ENCODE results near the gene PDAP1.

The PDAP1 gene

DNA sequence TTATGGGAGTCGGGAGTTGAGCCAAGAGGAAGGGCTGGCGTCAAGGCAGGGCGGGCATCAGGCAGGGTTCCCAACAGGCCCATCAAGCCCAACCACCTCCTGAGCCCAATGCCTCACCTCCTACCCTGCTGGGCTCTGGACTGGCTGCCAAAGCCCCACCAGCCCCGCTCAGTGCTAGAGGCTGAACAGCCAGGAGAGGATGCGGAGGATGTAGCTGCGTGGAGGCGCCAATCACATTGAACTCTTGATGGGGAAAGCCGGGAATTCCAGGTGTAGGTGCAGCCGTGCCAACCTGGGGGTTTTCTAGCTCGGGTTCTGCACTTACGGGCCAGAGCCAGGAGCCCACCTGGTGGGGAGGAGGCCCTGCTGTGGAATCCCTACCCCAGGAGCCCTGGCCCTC lies 44.7 kb upstream of the PDAP1 start:
- Histone ChIP-seq H3K4me1 (no peaks in the 10 kb centered on the region), H3K27ac (no peak overlapping the region), H3K4me3 (no peak overlapping the region), H3K27me3 (no peaks in the 10 kb centered on the region), H3K36me3 (peaks cover 51 to 100% (median 98%) of the 10 kb centered on the region in 3 donors), H3K9me3 (no peaks in the 10 kb centered on the region)
- intact Hi-C loops (cut with DNase I; ENCODE audit: low total_unique reads) = no loop called here
- TF ChIP-seq, protein P1, sequence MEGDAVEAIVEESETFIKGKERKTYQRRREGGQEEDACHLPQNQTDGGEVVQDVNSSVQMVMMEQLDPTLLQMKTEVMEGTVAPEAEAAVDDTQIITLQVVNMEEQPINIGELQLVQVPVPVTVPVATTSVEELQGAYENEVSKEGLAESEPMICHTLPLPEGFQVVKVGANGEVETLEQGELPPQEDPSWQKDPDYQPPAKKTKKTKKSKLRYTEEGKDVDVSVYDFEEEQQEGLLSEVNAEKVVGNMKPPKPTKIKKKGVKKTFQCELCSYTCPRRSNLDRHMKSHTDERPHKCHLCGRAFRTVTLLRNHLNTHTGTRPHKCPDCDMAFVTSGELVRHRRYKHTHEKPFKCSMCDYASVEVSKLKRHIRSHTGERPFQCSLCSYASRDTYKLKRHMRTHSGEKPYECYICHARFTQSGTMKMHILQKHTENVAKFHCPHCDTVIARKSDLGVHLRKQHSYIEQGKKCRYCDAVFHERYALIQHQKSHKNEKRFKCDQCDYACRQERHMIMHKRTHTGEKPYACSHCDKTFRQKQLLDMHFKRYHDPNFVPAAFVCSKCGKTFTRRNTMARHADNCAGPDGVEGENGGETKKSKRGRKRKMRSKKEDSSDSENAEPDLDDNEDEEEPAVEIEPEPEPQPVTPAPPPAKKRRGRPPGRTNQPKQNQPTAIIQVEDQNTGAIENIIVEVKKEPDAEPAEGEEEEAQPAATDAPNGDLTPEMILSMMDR (IDR thresholded peaks at IDR 0.05) = no peak
- DNase-seq = no peak

DNA sequence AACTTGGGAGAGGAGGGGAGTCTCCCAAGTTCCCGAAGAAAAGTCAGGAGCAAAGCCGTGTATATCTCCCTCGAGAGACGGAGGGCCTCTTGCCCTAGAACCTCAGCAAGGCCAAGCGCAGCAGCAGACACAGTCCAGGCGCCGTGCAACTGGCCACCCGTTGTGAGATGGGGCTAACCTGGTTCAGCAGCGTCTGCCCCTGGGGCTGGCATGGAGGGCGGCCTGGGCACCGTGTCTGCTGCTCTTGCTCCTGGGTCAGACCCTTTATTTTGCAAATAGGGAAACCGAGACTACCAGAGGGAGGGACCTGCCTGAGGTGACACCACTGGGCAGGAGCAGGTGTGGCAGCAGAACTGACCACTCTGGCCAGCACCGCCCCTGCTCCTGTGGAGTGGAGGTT lies 44.1 kb upstream of the PDAP1 start:
- TF ChIP-seq, protein P1 (IDR thresholded peaks at IDR 0.05) = no peak
- intact Hi-C loops (cut with DNase I; ENCODE audit: low total_unique reads) = no loop called here
- peaks cover 49 to 100% (median 98%) of the 10 kb centered on the region in 3 donors for H3K36me3 ChIP-seq

DNA sequence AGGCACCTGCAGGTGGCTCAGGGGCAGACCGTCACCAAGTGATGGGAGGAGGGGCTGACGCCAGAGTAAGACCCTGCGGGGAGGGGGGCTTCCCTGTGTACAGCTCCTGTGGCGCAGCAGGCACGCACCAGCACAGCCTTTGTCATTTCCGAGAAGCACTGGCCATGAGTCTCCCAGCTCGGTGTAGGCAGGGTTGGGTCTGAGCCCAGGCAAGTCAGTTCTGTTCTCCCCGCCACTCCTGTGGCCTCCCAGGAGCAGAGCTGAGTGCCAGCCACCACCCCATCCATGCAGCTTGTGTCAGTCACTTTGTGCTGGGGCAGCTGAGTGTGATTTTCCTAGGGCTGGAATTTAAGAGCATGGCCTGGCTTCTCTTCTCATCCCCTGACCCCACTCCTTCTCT lies 43.5 kb upstream of the PDAP1 start:
- no peak for DNase-seq
- intact Hi-C loops (cut with DNase I; ENCODE audit: low total_unique reads) = no loop called here
- H3K4me1 ChIP-seq = no peaks in the 10 kb centered on the region
- H3K4me3 ChIP-seq = no peak overlapping the region
- no peaks in the 10 kb centered on the region for H3K9me3 ChIP-seq
- H3K27ac ChIP-seq = no peak overlapping the region
- TF ChIP-seq, protein P1 (IDR thresholded peaks at IDR 0.05) = no peak
- H3K36me3 ChIP-seq = peaks cover 48 to 98% (median 95%) of the 10 kb centered on the region in 3 donors
- H3K27me3 ChIP-seq = no peaks in the 10 kb centered on the region

More for the DNA sequence above, 44.1 kb upstream of the PDAP1 start:
- Histone ChIP-seq H3K9me3 (no peaks in the 10 kb centered on the region), H3K4me3 (no peak overlapping the region), H3K27me3 (no peaks in the 10 kb centered on the region), H3K4me1 (no peaks in the 10 kb centered on the region), H3K27ac (no peak overlapping the region)
- DNase-seq = no peak

DNA sequence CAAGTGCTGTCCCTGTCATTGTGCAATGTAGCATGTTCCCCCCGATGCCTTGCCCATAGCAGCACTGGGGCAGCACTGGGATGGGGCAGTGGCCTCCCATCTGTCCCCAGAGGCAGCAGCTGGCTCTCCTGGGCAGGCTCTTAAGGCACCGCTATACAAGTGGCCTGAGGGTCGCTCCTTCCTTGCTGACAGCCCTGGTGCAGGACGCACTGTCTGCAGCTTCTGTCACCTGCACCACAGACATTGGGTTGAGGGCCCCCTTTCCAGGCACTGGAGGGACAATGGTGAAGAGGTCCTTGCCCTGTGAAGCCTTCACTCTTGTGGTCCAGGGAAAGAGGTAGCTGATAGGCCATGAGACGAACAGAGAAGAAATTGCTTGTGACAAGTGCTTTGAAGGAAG lies 40.9 kb upstream of the PDAP1 start:
- no peaks in the 10 kb centered on the region for H3K27me3 ChIP-seq
- no peaks in the 10 kb centered on the region for H3K9me3 ChIP-seq
- TF ChIP-seq, protein P1 (IDR thresholded peaks at IDR 0.05) = no peak

DNA sequence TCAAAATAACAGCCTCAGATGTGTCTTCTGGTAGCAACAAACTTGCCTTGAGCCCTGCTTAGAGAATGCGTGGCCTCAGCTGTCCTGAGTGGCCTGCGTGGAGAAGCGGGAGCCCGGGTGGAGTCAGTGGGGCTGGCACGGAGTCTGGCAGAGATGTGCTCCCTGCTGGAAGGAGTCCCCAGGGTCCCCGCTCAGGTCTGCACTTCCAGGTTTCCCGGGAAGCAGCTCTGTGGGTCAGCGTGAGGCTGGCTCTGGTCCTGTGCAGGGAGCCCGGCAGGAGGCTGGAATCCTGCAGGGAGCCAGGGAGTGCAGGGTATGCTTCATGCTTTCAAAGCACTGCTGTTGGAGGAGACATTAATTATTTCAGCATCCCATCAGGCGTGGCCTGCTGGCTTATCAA lies 40.5 kb upstream of the PDAP1 start:
- no peak for DNase-seq
- intact Hi-C loops (cut with DNase I; ENCODE audit: low total_unique reads) = no loop called here
- peaks cover 50 to 94% (median 85%) of the 10 kb centered on the region in 3 donors for H3K36me3 ChIP-seq
- TF ChIP-seq, protein P1 (IDR thresholded peaks at IDR 0.05) = no peak
- H3K27me3 ChIP-seq = no peaks in the 10 kb centered on the region
- no peak overlapping the region for H3K4me3 ChIP-seq
- no peaks in the 10 kb centered on the region for H3K9me3 ChIP-seq
- no peaks in the 10 kb centered on the region for H3K4me1 ChIP-seq
- H3K27ac ChIP-seq = no peak overlapping the region

More for the DNA sequence above, 40.9 kb upstream of the PDAP1 start:
- no peaks in the 10 kb centered on the region for H3K4me1 ChIP-seq
- H3K27ac ChIP-seq = no peak overlapping the region
- intact Hi-C loops (cut with DNase I; ENCODE audit: low total_unique reads) = no loop called here
- no peak overlapping the region for H3K4me3 ChIP-seq
- DNase-seq = no peak
- H3K36me3 ChIP-seq = peaks cover 50 to 94% (median 89%) of the 10 kb centered on the region in 3 donors

DNA sequence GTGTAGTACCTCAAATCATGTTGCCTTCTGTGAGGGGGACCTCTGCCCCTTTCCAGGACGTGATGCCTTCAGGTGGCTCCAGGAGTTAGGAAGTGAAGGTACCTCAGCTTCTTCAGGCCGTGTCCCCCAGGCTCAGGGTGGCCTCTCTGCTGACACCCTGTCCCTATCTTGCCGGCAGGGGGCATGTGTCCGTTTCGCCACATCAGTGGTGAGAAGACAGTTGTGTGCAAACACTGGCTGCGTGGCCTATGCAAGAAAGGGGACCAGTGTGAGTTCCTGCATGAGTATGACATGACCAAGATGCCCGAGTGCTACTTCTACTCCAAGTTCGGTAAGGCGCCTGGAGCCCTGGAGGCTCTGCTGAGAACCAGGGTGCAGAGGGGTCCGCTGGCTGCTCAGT lies 39.5 kb upstream of the PDAP1 start:
- Histone ChIP-seq H3K4me1 (no peaks in the 10 kb centered on the region), H3K9me3 (no peaks in the 10 kb centered on the region), H3K4me3 (no peak overlapping the region), H3K27me3 (no peaks in the 10 kb centered on the region), H3K36me3 (peaks cover 50 to 94% (median 76%) of the 10 kb centered on the region in 3 donors), H3K27ac (no peak overlapping the region)
- TF ChIP-seq, protein P1 (IDR thresholded peaks at IDR 0.05) = no peak
- DNase-seq = no peak
- intact Hi-C loops (cut with DNase I; ENCODE audit: low total_unique reads) = no loop called here

Data from tibial artery (tissue), 4 donors.